Activated CD4-positive, CD25-positive, alpha-beta regulatory T cell treated with anti-CD3 and anti-CD28 coated beads, Interleukin-2, amount 50 U/mL, for 24 hours (primary cell): ENCODE results near the gene ZSWIM6.

Experiments used
- ATAC-seq, 2 donors: fragments of 150-1000 bp; cut with Tn5 transposase; one replicate each; pipeline ENCODE4 v1.10.0; 2021; ENCODE audit warnings: mild to moderate bottlenecking in 1 of 2, moderate library complexity in 1 of 2

ZSWIM6 gene

GRCh38 chr5:61333321-61333953 is 1.4 kb downstream of the ZSWIM6 start:
- ATAC-seq: no peak

- no peak for ATAC-seq
These were observed 2.2 kb downstream of the ZSWIM6 start for GRCh38 chr5:61333954-61334867.

GRCh38 chr5:61334868-61335615 is 3.0 kb downstream of the ZSWIM6 start:
- ATAC-seq: no peak

GRCh38 chr5:61339764-61340163 is 7.7 kb downstream of the ZSWIM6 start:
- no peak for ATAC-seq

- ATAC-seq: no peak
These were observed 8.8 kb downstream of the ZSWIM6 start for GRCh38 chr5:61340775-61341361.

- peak; percentile 56 to 66 for ATAC-seq
These were observed 10.0 kb downstream of the ZSWIM6 start for GRCh38 chr5:61342071-61342501.

- ATAC-seq: no peak
These were observed 12.3 kb downstream of the ZSWIM6 start for GRCh38 chr5:61344187-61344944.

- ATAC-seq: no peak
These were observed 14.5 kb downstream of the ZSWIM6 start for GRCh38 chr5:61346511-61346910.

- ATAC-seq: no peak
These were observed 15.0 kb downstream of the ZSWIM6 start for GRCh38 chr5:61347080-61347479.

- no peak for ATAC-seq
These were observed 16.4 kb downstream of the ZSWIM6 start for GRCh38 chr5:61348447-61348846.

- ATAC-seq: no peak
These were observed 17.9 kb downstream of the ZSWIM6 start for GRCh38 chr5:61349935-61350334.

- ATAC-seq: no peak
These were observed 18.5 kb downstream of the ZSWIM6 start for GRCh38 chr5:61350535-61350934.

GRCh38 chr5:61351733-61352132 is 19.7 kb downstream of the ZSWIM6 start:
- no peak for ATAC-seq

GRCh38 chr5:61352180-61352579 is 20.1 kb downstream of the ZSWIM6 start:
- no peak for ATAC-seq

- no peak for ATAC-seq
These were observed 20.6 kb downstream of the ZSWIM6 start for GRCh38 chr5:61352612-61353156.

GRCh38 chr5:61353293-61353692 is 21.2 kb downstream of the ZSWIM6 start:
- no peak for ATAC-seq

GRCh38 chr5:61354199-61354598 is 22.1 kb downstream of the ZSWIM6 start:
- ATAC-seq: no peak

- no peak for ATAC-seq
These were observed 25.7 kb downstream of the ZSWIM6 start for GRCh38 chr5:61357745-61358144.

GRCh38 chr5:61362796-61363368 is 30.8 kb downstream of the ZSWIM6 start:
- ATAC-seq: no peak

GRCh38 chr5:61363401-61364114 is 31.5 kb downstream of the ZSWIM6 start:
- no peak for ATAC-seq
